Midbrain (tissue), 1 donor: ENCODE data around the gene NDUFB4.
"Not testable (repeated sequence)": the region's sequence is repeated elsewhere in the genome, so short reads cannot be mapped to it uniquely, and the experiment has no call there.

Experiments used
- DNase-seq: peaks from one replicate; lab custom pipeline; 2025; lab: John Stamatoyannopoulos, UW

Gene NDUFB4

GRCh38 chr3:120569222-120570057 is 26.7 kb upstream of the NDUFB4 start:
- DNase-seq, result no peak

DNA sequence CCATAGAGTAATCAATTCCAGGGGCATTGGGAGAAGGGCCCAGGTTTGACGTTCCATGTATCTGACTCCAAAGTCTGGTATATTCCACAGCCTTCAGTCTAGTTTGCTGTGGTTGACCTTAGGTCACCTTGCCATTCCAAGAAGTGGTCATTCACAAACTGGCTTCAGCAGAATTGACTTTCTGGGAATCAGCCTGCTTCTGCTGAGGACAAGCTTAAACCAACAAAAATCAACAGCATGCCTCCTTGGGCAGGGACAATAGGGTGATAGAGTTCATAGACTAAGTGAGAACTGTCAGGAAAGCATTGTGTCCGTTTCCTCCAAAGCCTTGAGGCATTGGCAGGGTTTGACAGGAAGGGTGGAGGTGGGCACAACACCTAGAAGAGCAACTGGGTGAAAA is 24.1 kb upstream of the NDUFB4 start:
- no peak for DNase-seq

- no peak for DNase-seq
Measured at GRCh38 chr3:120587332-120587975, 8.7 kb upstream of the NDUFB4 start.

- no peak for DNase-seq
Measured at GRCh38 chr3:120595788-120596115, 384 bp upstream of the NDUFB4 start.

GRCh38 chr3:120596853-120597223 is 702 bp downstream of the NDUFB4 start:
- DNase-seq, result no peak

- DNase-seq, result no peak
Measured at GRCh38 chr3:120597445-120598049, 1.4 kb downstream of the NDUFB4 start.

GRCh38 chr3:120599211-120599610 is 3.1 kb downstream of the NDUFB4 start:
- DNase-seq, result no peak

DNA sequence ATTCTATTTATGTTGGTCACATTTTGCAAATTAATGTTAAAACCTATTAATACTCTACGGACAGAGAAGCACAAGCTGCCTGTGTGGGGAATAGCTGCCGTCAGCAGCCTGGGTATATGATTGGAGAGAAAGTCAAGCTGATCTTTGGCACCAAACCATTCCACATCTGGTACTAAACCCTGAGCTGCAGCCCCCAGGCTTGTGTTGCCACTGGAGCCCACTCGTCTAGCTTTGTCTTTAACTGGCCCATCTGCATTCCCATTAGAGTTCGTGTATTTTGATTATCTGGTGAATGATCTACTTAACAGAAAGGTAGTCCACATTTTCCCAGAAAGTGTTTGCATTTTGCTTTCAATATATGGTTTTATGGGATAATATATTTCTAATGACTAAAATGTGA is 5.4 kb downstream of the NDUFB4 start:
- no peak for DNase-seq

GRCh38 chr3:120602682-120603081 is 6.5 kb downstream of the NDUFB4 start:
- no peak for DNase-seq

- no peak for DNase-seq
Measured at GRCh38 chr3:120604382-120604781, 8.2 kb downstream of the NDUFB4 start.

- no peak for DNase-seq
Measured at GRCh38 chr3:120604784-120605183, 8.6 kb downstream of the NDUFB4 start.

DNA sequence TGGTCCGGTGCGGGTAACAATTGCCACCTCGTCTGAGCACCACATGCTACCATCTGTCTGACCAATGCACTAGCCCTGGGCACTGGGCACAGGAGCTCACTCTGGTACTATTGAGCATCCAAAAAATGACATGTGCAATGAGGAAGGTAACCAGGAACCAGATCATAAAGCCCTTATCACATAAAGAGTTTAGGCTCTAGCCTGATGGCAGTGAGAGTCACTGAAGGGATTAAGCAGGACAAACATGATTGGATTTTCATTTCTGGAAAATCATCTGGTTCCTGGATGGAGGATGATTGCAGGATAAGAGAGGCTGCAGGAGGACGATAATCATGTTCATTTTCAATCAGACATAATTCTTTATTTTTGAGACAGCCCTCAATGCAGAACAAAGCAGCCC is 12.4 kb downstream of the NDUFB4 start:
- DNase-seq, result no peak

DNA sequence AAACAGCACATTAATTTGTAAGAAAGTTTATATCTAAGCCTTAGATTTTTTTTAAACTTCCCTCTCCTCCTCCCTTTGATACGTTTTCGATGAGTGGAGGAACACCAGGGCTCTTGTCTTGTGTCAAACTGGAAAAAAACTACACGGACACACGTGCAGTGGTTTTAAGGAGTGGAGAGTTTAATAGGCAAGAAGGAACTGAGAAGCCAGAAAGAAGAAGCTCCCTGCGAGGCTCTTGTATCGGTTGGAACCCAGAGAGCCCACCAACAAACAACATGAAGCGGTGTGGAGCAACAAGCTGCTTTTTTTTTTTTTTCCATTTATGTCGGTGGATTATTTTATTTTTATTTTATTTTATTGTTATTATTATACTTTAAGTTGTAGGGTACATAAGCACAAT is 18.6 kb downstream of the NDUFB4 start:
- DNase-seq, result no peak

GRCh38 chr3:120615847-120616609 is 19.9 kb downstream of the NDUFB4 start:
- peak; percentile 57 for DNase-seq

DNA sequence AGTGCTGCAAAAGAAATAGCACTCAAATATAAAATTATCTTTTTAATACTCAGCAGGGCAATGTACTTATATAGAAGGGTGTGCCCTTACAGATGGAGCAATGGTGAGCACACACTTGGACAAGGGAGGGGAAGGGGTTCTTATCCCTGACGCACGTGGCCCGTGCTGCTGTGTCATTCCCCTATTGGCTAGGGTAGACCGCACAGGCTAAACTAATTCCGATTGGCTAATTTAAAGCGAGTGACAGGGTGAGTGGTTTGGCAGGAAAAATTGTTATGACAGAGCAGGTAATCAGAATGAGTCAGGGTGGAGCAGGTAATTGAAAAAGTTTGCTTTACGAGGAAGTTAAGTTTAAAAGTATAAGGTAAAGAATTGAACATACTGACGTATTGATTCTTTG is 20.6 kb downstream of the NDUFB4 start:
- not testable (repeated sequence) for DNase-seq

- DNase-seq, result no peak
Measured at GRCh38 chr3:120622457-120622856, 26.3 kb downstream of the NDUFB4 start.

- DNase-seq, result no peak
Measured at GRCh38 chr3:120622870-120623726, 27.0 kb downstream of the NDUFB4 start.

DNA sequence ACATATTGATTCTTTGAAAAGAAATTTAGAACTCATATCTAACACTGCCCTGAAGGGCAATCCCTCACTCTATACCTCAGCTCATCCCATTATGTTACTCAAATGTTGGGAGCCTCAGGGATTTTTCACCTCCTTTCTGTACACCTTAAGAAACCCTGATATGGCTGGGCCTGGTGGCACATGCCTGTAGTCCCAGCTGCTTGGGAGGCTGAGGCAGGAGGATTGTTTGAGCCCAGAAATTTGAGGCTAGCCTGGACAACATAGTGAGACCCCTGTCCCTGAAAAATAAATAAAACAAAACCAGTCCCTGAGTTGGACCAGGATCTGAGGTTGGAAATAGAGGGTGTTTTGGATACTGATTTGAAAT is 27.6 kb downstream of the NDUFB4 start:
- no peak for DNase-seq

- no peak for DNase-seq
Measured at GRCh38 chr3:120625159-120625586, 29.0 kb downstream of the NDUFB4 start.

DNA sequence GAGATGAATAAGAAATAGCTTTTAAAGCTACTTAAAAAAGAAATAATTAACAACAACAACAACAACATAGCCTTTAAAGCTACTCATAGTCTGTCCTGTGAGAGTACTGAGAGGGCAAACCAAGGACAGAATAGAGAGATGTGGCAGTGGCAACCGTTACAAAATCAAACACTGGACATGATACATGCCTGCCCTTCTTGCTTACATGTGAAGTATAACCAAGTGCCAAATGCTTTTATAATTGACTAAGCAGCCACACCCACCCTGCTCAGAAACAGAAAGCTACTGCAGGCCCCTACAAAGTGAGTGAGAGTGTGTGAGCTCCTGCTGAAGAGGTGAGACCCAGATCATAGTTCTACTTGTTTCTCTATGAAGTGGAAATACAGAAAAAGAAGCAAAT is 38.4 kb downstream of the NDUFB4 start:
- no peak for DNase-seq

GRCh38 chr3:120636795-120637401 is 40.8 kb downstream of the NDUFB4 start:
- no peak for DNase-seq
